ENCODE results near the gene MRC1. TPM values are rescaled to one million over a fixed set of nuclear protein-coding genes. Genes with fewer than 3 reads are reported as not detected.

Gene MRC1
- total RNA-seq, 4 donors from 2014 or later = 3.3 to 9.8 (median 5.9) TPM

- WGBS = 76% methylated on average over 6 of the region's 6 CpGs
- Histone ChIP-seq H3K27me3 (peaks cover 9% of the 10 kb centered on the region), H3K4me3 (no peak overlapping the region), H3K36me3 (no peaks in the 10 kb centered on the region), H3K4me1 (no peaks in the 10 kb centered on the region), H3K9me3 (no peaks in the 10 kb centered on the region), H3K27ac (no peak overlapping the region)
- no peak for TF ChIP-seq CTCF (IDR thresholded peaks at IDR 0.05)
- no peak for TF ChIP-seq POLR2A (IDR thresholded peaks at IDR 0.05)
- no peak for TF ChIP-seq EP300 (IDR thresholded peaks at IDR 0.05)
- TF ChIP-seq POLR2AphosphoS5 (IDR thresholded peaks at IDR 0.05) = no peak
- DNase-seq (ENCODE audit: low spot score in 2 of 2) = no peak
Observed at GRCh38 chr10:17831896-17832295, 22.7 kb downstream of the MRC1 start.

DNA sequence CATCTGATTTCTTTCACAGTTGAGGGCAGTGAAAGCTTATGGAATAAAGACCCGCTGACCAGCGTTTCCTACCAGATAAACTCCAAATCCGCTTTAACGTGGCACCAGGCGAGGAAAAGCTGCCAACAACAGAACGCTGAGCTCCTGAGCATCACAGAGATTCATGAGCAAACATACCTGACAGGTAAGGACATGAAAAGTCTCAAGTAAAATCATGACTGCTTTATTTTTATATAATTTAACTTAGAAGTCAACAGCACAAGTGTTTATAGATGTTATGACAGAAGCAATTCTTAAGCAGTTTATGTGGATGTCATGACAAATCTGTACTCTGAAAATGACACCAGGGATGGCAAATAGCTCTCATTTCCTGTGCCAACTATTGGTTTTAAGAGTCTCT is 24.5 kb downstream of the MRC1 start:
- WGBS = 57% methylated on average over 6 of the region's 6 CpGs
- Histone ChIP-seq H3K27ac (no peak overlapping the region), H3K4me1 (no peaks in the 10 kb centered on the region), H3K4me3 (no peak overlapping the region), H3K36me3 (no peaks in the 10 kb centered on the region), H3K9me3 (no peaks in the 10 kb centered on the region), H3K27me3 (peaks cover 9% of the 10 kb centered on the region)
- DNase-seq (ENCODE audit: low spot score in 2 of 2) = no peak
- no peak for TF ChIP-seq CTCF (IDR thresholded peaks at IDR 0.05)
- no peak for TF ChIP-seq EP300 (IDR thresholded peaks at IDR 0.05)
- no peak for TF ChIP-seq POLR2A (IDR thresholded peaks at IDR 0.05)
- no peak for TF ChIP-seq POLR2AphosphoS5 (IDR thresholded peaks at IDR 0.05)

GRCh38 chr10:17835688-17836087 is 26.5 kb downstream of the MRC1 start:
- DNase-seq (ENCODE audit: low spot score in 2 of 2) = no peak
- Histone ChIP-seq H3K27me3 (peaks cover 9% of the 10 kb centered on the region), H3K36me3 (no peaks in the 10 kb centered on the region), H3K9me3 (no peaks in the 10 kb centered on the region), H3K27ac (no peak overlapping the region), H3K4me3 (no peak overlapping the region), H3K4me1 (no peaks in the 10 kb centered on the region)
- WGBS = 23% methylated on average over 1 of the region's 1 CpG
- TF ChIP-seq CTCF (IDR thresholded peaks at IDR 0.05) (no peak), EP300 (IDR thresholded peaks at IDR 0.05) (no peak), POLR2AphosphoS5 (IDR thresholded peaks at IDR 0.05) (no peak), POLR2A (IDR thresholded peaks at IDR 0.05) (no peak)

GRCh38 chr10:17836942-17837341 is 27.8 kb downstream of the MRC1 start:
- peak overlapping the region; percentile 15 for H3K4me3 ChIP-seq
- DNase-seq (ENCODE audit: low spot score in 2 of 2) = no peak
- no peaks in the 10 kb centered on the region for H3K36me3 ChIP-seq
- no peak overlapping the region for H3K27ac ChIP-seq
- no peak for TF ChIP-seq POLR2A (IDR thresholded peaks at IDR 0.05)
- no peak for TF ChIP-seq EP300 (IDR thresholded peaks at IDR 0.05)
- TF ChIP-seq POLR2AphosphoS5 (IDR thresholded peaks at IDR 0.05) = no peak
- no peak for TF ChIP-seq CTCF (IDR thresholded peaks at IDR 0.05)
- no peaks in the 10 kb centered on the region for H3K9me3 ChIP-seq
- no peaks in the 10 kb centered on the region for H3K4me1 ChIP-seq
- H3K27me3 ChIP-seq = peaks cover 9% of the 10 kb centered on the region
- WGBS = 22% methylated on average over 8 of the region's 8 CpGs

DNA sequence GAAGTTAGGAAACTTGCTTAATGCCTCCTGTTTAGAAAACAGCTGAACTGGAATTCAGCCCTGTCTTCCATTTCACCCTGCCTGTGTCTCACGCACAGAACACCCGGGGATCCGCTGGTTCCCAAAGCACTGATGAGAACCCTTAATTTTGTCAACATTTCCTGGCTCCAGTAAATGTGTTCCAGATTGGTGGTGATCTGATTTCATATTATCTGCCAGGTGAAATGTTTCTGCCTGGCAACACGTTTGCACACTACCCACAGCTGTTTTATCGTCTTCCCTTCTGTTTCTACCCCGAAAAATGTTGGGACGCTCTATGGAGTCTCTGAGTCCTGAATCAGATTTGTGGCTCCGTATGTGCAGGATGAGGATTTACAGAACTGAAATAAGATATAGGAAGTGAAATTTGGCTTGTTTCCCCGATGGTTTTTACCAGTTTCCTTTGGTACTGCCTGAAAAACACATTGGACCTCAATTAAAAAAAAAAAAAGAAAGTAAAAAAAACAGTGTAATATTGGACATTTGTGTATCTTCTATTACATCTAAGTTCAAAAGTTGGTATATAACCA is 29.0 kb downstream of the MRC1 start:
- WGBS = 54% methylated on average over 9 of the region's 9 CpGs
- TF ChIP-seq POLR2A (IDR thresholded peaks at IDR 0.05) = no peak
- TF ChIP-seq CTCF (IDR thresholded peaks at IDR 0.05) = no peak
- no peak for TF ChIP-seq EP300 (IDR thresholded peaks at IDR 0.05)
- no peak overlapping the region for H3K27ac ChIP-seq

More for the DNA sequence above, 29.0 kb downstream of the MRC1 start:
- Histone ChIP-seq H3K9me3 (no peaks in the 10 kb centered on the region), H3K36me3 (no peaks in the 10 kb centered on the region), H3K27me3 (peaks cover 9% of the 10 kb centered on the region), H3K4me3 (no peak overlapping the region), H3K4me1 (no peaks in the 10 kb centered on the region)
- DNase-seq (ENCODE audit: low spot score in 2 of 2) = no peak
